ENCODE measurements around the gene TMEM14C.

TMEM14C gene

DNA sequence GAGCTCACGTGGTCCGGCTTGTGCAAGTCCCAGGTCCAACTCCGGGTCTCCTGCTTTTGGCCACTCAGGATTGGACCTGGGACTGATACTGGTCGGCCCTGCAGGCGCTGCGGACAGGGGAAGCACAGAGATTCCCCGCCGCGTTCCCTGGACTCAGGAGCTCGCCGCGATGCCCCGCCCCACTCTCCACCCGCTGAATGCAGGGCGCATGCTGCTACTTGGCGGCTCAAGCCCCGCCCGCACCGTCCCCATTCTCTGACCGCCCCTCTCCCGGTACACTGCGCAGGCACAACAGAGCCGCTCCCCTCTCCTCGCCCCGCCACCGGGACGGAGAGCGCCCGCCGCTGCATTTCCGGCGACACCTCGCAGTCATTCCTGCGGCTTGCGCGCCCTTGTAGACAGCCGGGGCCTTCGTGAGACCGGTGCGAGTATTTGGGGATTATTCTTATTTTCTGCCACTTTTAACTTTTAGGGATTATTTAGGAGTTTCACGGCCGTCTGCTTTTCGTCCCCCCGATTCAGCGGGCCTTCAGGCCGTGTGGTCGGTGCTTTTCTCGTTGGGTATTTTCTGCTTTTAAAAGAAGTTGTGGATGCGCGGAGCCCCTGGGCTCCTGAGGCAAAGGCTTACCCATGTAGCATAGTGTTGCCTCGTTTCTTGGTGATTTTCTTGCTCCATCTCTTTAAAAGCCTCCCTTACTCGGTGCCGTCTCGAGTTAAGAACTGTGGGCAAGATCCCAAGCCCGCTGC lies at the start of gene TMEM14C:
Gene TMEM14C, plus strand, starts transcription at position 251 of the 747 bp plus-strand sequence. CDS start 1,544 bp downstream, outside the sequence.
- DNase-seq (ENCODE audit: low read depth, low spot score), result peak; percentile 79
- peak within 1 kb of the TSS; percentile 83 for H3K27ac ChIP-seq

DNA sequence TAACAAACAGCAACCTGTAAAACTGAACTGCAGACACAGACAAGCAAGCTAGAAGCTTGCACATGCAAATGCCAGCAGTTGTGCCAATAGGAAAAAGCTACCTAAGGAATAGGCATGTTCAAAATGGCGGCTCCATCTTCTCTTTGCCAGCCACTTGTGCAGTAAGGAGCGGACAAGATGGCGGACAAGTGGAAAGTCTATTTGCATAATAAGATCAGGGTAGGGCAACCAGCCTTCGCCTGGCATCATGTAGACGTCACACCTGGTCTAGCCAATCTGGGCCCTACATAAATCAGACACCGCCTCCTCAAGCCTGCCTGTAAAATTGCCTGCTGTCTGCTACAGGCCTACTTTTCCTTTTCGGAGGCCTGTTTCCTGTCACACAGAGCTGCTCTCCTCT lies 46.5 kb upstream of the TMEM14C start:
- DNase-seq (ENCODE audit: low read depth, low spot score), result no peak
- no peak overlapping the region for H3K27ac ChIP-seq

DNA sequence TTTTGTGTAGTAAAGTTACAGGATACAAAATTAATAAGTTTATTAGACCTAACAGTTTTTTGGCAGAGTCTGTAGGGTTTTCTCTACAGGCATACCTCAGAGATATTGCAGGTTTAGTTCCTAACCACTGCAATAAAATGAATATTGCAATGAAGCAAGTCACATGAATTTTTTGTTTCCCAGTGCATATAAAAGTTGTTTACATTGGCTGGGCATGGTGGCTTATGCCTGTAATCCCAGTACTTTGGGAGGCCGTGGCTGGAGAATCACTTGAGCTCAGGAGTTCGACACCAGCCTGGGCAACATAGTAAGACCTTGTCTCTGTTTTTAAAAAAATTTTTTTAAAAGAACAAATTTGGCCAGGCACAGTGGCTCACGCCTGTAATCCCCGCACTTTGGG lies 44.4 kb upstream of the TMEM14C start:
- no peak for DNase-seq (ENCODE audit: low read depth, low spot score)

DNA sequence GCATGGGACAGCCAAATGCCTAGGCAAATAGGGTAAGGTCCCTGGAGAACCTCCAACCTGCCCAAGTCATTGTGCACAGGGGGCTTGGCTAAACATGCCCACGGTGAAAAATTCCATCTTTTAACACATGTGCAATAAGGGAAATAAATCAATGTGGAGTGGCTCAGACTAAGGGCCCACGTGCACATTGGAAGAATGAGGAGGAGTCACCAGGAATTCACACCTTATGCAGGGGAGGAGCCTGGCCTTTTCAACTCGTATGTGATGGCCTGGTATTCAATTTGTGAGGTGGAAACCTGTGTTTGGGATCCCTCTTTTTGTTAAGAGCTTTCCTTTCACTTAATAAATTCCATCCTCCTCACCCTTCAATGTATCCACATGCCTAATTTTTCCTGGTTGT lies 41.1 kb upstream of the TMEM14C start:
- no peak overlapping the region for H3K27ac ChIP-seq
- DNase-seq (ENCODE audit: low read depth, low spot score), result no peak

More for the DNA sequence above, 44.4 kb upstream of the TMEM14C start:
- H3K27ac ChIP-seq, result no peak overlapping the region

DNA sequence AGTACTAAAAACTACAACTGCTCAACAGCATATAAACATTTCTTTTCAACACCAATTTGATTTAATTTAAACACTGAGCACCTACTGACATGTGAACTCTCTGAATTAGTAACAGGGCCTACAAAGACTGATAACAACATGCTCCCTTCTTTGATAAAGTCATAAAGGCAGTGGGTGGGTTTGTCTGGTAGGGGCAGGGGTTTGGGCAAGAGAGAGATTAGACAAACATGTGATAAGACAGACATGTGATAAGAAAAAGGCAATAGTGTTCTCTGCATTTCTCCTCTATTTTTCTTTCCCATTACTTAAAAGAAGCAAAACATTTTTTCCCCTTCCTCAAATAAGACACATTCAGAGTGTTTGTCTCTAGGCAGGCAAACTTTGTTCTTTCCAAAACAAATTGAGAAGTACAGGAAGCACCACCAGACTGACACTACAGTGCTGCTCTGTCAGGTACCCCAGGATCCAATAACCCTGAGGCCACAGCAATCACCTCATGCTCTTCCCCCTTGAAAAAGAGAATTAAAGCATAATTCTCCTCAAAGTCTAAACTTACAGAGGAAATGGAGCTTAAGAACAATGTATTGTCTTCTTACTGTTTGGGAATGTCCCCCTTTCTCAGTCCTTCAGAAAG lies 40.4 kb upstream of the TMEM14C start:
- DNase-seq (ENCODE audit: low read depth, low spot score), result no peak
- H3K27ac ChIP-seq, result no peak overlapping the region

DNA sequence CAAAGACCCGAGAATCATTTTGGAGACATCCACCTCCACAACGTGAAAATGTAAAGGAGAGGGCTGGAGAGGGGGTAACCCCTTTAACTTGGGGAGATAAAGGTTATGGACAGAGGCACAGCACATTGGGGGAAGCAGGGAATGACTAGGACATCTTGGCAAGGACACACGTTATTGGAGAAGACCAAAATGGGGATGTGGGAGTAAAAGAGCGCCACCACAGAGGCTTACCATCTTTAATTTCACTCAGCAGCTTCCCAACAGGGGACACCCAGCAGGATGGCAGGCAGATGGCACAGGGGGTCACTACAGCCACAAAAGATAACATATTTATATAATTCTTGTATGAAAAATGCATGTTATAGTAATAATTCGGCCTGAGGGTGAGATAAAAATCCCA lies 38.3 kb upstream of the TMEM14C start:
- no peak for DNase-seq (ENCODE audit: low read depth, low spot score)

DNA sequence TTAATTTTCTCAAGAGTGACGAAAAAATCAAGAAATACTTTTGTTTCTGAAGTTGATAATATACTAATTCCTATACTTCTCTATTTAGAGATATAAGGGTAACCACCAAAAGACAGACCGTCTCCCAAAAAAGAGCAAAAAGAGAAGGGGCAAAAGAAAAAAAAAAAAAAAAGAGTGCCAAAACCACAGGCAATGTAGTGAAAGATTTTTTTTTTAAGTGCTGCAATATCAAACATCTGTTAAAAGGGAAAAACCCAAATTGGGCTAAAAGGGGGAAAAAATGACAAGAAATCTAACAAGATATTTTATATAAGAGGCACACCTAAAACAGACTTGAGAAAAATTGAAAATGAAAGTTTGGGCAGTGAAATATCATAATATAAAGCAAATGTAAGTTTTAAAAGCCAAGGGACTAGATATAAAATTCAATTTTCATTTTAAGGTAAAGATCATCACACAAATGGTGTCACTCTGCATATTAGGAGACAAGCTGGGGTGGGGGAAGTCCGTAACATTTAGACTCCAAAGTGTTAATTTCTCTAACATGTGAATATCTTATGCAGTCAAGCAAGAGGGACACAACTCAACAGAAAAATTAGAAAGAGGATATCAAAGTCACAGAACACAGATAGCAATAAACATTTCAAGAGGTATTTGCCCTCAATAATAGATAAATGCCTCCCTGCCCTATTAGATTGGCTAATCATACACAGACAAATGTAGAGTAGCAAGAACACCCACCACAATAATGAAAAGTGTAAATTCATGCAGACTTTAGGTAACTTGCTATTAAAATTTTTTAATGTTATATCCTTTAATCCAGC lies 37.6 kb upstream of the TMEM14C start:
- no peak overlapping the region for H3K27ac ChIP-seq
- no peak for DNase-seq (ENCODE audit: low read depth, low spot score)

More for the DNA sequence above, 38.3 kb upstream of the TMEM14C start:
- H3K27ac ChIP-seq, result no peak overlapping the region

DNA sequence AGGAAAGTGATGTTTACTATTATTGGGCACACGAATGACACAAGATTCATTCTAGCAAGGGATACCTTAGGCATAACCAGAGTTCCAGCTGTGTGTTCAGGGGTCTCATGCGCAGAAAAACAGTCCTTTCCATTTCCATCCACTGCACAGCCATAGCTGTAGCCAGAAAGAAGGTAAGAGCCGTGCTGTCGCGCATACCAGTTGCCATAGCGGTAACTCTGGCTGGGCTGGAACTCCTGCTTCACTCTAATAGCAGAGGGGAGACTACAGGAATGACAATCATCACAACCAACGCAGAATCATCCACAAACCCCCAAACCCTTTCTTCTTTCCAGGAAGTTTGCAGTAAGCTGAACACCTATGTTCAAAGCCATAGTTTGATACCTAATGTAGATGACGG lies 36.0 kb upstream of the TMEM14C start:
- no peak for DNase-seq (ENCODE audit: low read depth, low spot score)
- no peak overlapping the region for H3K27ac ChIP-seq

DNA sequence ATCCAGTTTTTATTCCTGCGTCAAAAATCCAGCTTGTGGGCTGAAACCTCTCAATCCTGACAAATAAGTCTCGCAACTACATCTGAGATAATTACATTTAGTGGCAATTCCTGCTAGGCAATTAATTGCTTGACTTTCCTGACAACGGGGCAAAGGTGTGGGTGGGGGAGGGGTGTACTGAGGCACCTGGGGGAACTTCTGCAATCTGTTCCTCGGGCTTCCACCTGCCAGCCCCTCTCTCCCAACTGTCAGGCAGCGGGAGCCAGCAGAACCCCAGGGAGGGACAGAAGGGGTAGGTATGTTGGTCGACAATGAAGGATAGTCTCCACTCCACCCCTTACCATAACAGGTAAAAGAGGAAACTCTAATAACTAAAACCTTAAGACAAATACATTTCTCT lies 35.3 kb upstream of the TMEM14C start:
- DNase-seq (ENCODE audit: low read depth, low spot score), result no peak
- H3K27ac ChIP-seq, result no peak overlapping the region

DNA sequence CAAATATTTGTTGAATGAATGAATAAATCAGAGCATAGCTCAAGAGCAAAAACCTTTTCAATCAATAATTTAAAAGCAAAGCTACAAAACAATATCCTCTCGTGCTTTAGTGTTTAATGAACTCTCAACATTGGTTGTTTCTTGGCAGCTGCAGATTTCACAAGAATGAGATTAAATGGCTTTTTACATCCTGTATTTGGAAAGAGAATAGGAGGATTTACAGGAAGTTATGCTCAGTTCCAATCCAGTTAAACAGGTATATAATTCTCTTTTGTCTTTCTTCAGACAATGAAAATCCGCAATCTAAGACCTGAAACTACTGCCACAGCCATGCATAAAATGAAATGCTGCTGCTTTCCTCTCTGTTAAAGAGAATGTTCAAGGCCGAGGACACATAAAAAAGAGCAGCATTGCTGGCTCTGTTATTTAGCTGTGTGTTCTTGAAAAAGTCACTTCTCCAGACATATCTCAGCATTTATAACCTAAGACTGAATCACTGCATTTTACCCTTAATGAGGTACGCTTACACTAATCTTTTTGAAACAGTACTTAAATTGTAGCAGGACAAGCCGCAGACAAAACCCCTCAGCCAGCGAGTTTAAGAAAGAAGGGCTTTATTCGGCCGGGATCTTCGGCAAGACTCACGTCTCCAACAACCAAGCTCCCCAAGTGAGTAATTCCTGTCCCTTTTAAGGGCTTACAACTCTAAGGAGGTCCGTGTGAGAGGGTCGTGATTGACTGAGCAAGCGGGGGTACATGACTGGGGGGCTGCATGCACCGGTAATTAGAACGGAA lies 32.0 kb upstream of the TMEM14C start:
- DNase-seq (ENCODE audit: low read depth, low spot score), result no peak
- peak overlapping the region; percentile 17 for H3K27ac ChIP-seq

DNA sequence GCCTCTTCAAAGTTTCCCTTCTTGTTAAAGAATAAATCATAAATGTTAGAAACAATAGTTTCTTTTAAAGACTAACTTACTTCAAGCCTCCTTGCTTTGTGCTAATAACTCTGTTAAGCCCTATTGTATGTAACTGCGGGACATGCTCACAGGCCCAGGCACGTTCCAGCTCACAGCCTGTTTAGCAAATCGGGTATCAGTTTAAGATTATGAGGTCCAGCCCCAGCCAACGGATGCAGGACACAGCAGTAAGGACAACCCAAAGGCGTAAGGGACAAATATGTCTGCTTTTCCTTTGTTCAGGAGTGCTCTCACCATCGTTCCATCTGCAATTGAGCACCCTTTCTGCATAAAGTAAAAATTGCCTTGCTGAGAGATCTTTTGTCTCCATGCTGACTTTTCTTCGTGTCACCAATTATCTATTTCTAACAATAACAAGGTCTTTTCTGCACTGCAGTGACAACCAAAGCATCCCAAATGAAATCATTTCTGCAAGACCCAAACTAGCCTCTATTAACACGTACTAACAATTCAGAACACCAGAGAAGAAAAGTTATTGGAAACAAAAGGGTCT lies 29.8 kb upstream of the TMEM14C start:
- peak overlapping the region; percentile 93 for H3K27ac ChIP-seq
- DNase-seq (ENCODE audit: low read depth, low spot score), result no peak

DNA sequence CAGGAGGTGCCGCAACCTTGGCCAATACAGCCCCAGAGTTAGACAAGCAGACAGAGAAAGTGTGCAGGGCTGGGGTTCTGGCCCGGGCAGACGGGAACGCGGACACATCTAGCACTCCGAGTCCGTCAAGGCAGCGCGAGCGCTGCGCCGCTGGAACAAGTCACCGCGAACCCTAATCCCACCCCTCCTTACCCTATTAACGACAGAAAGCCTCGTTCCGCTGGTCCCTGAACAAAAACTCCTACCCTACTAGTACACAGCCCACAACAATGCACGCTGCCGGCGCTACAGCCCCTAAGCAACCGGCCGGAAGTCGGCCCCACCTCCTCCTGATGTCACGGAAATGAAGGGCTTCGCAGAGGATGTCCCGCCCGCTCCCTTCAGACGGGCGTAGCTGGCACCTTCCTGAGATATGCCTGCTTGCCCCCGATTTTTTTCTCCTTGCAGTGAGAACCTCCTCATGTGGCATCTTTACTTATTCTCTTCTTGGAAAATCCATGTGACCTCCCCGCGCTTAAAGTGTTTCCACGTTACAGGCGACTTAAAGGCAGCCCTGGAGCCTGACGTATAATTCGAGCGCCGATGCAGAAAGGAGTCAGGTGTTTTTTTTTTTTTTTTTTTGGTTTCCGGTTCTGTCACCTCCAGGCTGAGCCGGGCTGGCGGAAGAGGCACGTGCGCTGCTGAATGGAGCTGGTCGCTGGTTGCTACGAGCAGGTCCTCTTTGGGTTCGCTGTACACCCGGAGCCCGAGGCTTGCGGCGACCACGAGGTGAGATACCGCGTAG lies 28.4 kb upstream of the TMEM14C start, which contains the start of the genes C6orf52 and PAK1IP1:
Gene C6orf52, minus strand, starts transcription at position 315 of the 784 bp plus-strand sequence. CDS start 7,066 bp downstream, outside the sequence.
Gene PAK1IP1, plus strand, starts transcription at position 671 of the 784 bp plus-strand sequence. Its CDS starts 14 bp downstream, at position 685.
- H3K27ac ChIP-seq, result peak within 1 kb of the TSS; percentile 93
- peak; percentile 76 for DNase-seq (ENCODE audit: low read depth, low spot score)

DNA sequence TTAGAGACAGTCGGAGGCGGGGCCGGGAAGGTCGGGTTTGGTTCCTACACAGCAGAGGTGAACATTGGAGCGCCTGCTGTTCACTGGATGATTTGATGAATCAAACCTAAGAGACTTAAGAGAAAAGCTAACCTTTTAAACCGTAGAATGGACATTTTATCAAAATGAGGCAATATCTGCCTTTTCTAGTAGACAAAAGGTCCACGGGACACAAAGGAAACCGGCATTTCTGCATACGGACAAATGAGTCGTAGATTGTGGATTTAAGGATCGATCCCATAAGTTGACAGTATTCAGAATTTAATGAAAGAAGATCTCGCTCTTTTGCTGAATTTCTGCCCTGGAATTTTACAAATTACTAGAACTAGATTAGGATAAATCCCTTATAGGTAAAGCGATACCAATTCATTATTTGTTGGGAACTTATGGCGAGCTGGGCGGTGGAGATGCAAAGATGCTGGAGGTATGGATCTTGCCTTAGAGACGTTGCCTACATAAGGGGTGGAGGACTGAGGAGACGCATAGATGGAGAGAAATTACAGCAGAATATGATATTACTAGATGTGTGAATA lies 27.7 kb upstream of the TMEM14C start:
- DNase-seq (ENCODE audit: low read depth, low spot score), result no peak
- peak overlapping the region; percentile 93 for H3K27ac ChIP-seq

DNA sequence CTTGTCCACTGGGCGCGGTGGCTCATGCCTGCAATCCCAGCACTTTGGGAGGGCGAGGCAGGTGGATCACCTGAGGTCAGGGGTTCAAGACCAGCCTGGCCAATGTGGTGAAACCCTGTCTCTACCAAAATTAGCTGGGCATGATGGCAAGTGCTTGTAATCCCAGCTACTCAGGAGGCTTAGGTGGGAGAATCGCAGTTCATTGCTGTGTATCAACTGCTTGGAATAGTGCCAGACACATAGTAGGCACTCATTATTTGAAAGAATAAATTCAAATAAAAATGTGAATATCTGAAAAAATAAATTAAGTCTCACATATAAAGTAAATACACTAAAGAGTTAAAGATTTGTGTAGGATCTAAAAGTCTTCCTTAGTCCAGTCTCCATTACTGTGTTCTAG lies 26.2 kb upstream of the TMEM14C start:
- H3K27ac ChIP-seq, result no peak overlapping the region
- no peak for DNase-seq (ENCODE audit: low read depth, low spot score)

DNA sequence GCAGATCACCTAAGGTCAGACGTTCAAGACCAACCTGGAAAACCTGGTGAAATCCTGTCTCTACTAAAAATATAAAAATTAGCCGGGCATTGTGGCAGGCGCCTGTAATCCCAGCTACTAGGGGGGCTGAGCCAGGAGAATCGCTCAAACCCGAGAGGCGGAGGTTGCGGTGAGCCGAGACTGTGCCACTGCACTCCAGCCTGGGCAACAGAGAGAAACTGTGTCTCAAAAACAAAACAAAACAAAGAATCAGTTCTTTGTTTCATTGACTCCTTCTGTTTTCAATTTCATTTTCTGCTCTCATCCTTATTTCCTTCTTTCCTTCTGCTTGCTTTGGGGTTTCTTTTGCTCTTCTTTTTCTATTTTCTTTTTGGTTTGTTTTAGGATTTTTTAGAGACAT lies 8.9 kb upstream of the TMEM14C start:
- no peak overlapping the region for H3K27ac ChIP-seq
- DNase-seq (ENCODE audit: low read depth, low spot score), result no peak

DNA sequence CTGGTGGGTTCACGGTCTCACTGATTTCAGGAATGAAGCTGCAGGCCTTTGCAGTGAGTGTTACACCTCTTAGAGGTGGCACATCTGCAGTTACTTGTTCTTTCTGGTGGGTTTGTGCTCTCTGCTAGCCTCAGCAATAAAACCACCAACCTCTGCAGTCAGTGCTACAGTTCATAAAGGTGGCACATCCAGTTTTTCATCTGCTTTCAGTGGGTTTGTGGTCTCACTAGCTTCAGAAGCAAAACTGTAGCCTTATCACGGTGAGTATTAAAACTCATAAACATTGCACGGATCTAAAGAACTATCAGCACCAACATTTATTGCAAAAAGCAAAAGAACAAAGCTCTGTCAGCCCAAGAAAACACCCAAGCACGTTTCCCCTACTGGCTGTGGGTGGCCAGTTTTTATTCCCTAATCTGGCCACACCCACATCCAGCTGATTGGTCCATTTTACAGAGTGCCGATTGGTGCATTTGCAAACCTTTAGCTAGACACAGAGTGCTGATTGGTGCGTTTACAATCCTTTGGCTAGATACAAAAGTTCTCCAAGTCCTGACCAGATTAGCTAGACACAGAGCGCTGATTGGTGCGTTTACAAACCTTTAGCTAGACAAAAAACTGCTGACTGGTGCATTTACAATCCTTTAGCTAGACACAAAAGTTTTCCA lies 3.4 kb upstream of the TMEM14C start:
- DNase-seq (ENCODE audit: low read depth, low spot score), result no peak
- H3K27ac ChIP-seq, result no peak overlapping the region

DNA sequence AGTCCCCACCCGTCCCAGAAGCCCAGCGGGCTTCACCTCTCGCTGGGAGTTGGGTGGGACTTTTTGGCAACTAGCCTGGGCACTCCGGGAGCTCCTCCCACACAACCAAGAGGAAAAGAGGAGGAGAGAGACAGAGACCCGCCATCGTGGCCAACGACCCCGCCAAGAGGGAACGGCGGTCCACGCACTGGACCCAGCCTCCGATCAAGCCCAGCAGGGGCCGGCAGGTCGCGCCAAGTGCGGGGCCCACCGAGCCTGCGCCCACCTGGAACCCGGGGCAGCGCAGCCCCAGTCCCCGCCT lies 3.0 kb upstream of the TMEM14C start:
- H3K27ac ChIP-seq, result peak overlapping the region; percentile 44
- no peak for DNase-seq (ENCODE audit: low read depth, low spot score)

DNA sequence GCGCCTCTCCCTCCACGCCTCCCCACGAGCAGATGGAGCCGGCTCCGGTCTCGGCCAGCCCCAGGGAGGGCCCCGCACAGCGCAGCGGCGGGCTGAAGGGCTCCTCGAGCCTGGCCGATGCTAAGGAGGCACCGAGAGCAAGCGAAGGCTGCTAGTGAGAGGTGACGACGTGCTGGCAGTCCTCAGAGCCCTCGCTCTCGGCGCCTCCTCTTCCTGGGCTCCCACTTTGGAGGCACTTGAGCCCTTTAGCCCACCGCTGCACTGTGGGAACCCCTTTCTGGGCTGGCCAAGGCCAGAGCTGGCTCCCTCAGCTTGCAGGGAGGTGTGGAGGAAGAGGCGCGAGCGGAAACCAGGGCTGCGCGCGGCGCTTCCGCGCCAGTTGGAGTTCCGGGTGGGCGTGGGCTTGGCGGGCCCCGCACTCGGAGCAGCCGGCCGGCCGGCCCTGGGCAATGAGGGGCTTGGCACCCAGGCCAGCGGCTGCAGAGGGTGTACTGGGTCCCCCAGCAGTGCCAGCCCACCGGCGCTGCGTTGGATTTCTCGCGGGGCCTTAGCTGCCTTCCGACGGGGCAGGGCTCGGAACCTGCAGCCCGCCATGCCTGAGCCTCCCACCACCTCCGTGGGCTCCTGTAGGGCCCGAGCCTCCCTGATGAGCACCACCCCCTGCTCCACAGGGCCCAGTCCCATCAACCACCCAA lies 2.5 kb upstream of the TMEM14C start:
- H3K27ac ChIP-seq, result peak overlapping the region; percentile 44
- DNase-seq (ENCODE audit: low read depth, low spot score), result no peak

All from epithelial cell of prostate (primary cell).